ENCODE results near the gene KIAA1671.

Gene KIAA1671

GRCh38 chr22:25069758-25070481 is 117.4 kb downstream of the KIAA1671 start:
- no peak for DNase-seq

GRCh38 chr22:25070956-25071355 is 118.4 kb downstream of the KIAA1671 start:
- DNase-seq: no peak

- DNase-seq: no peak
Observed at GRCh38 chr22:25071720-25072119, 119.2 kb downstream of the KIAA1671 start.

GRCh38 chr22:25072406-25072805 is 119.9 kb downstream of the KIAA1671 start:
- no peak for DNase-seq

GRCh38 chr22:25076336-25076735 is 123.8 kb downstream of the KIAA1671 start:
- DNase-seq: no peak

GRCh38 chr22:25077056-25077455 is 124.5 kb downstream of the KIAA1671 start:
- no peak for DNase-seq

- DNase-seq: no peak
Observed at GRCh38 chr22:25077964-25078363, 125.4 kb downstream of the KIAA1671 start.

- DNase-seq: no peak
Observed at GRCh38 chr22:25078591-25078990, 126.1 kb downstream of the KIAA1671 start.

- no peak for DNase-seq
Observed at GRCh38 chr22:25080855-25081254, 128.3 kb downstream of the KIAA1671 start.

- no peak for DNase-seq
Observed at GRCh38 chr22:25081409-25081824, 128.9 kb downstream of the KIAA1671 start.

- DNase-seq: no peak
Observed at GRCh38 chr22:25082096-25082495, 129.6 kb downstream of the KIAA1671 start.

GRCh38 chr22:25083056-25083806 is 130.7 kb downstream of the KIAA1671 start:
- no peak for DNase-seq

- no peak for DNase-seq
Observed at GRCh38 chr22:25083807-25084200, 131.3 kb downstream of the KIAA1671 start.

GRCh38 chr22:25084405-25085107 is 132.0 kb downstream of the KIAA1671 start:
- DNase-seq: no peak

- DNase-seq: no peak
Observed at GRCh38 chr22:25085156-25085555, 132.6 kb downstream of the KIAA1671 start.

- no peak for DNase-seq
Observed at GRCh38 chr22:25085930-25086901, 133.7 kb downstream of the KIAA1671 start.

- DNase-seq: no peak
Observed at GRCh38 chr22:25086902-25087282, 134.4 kb downstream of the KIAA1671 start.

GRCh38 chr22:25090225-25090890 is 137.8 kb downstream of the KIAA1671 start:
- DNase-seq: no peak

- no peak for DNase-seq
Observed at GRCh38 chr22:25091458-25091857, 138.9 kb downstream of the KIAA1671 start.

GRCh38 chr22:25092119-25092518 is 139.6 kb downstream of the KIAA1671 start:
- DNase-seq: no peak

- DNase-seq: no peak
Observed at GRCh38 chr22:25094579-25094978, 142.1 kb downstream of the KIAA1671 start.

- no peak for DNase-seq
Observed at GRCh38 chr22:25095869-25096268, 143.4 kb downstream of the KIAA1671 start.
